BJ (cell line): ENCODE measurements around the gene IFI30. TPM values are rescaled to one million over a fixed set of nuclear protein-coding genes. Genes with fewer than 3 reads are reported as not detected.

ENCODE experiments used
- CTCF ChIA-PET: fragments of 350-600 bp; formaldehyde crosslinking; extraction: SDS; loops from one replicate; lab custom pipeline; 2021; ENCODE audit warnings: antibody characterized with exemption, inconsistent platforms; lab: Yijun Ruan, JAX
- POLR2A ChIA-PET: fragments of 300-600 bp; sonication (Branson Sonifier 250); formaldehyde crosslinking; extraction: SDS; loops from one replicate; lab custom pipeline; 2021; ENCODE audit warnings: antibody characterized with exemption; lab: Charles Lee
- DNase-seq: peaks from one replicate; pipeline ENCODE4 v3.0.0-alpha.2; 2011; ENCODE audit warnings: low read depth
- H3K27me3 ChIP-seq: 2 replicates; pipeline ENCODE4 v1.6.0; 2011; ENCODE audit warnings: low read length; ENCODE audit not compliant: control insufficient read depth, insufficient read depth
- H3K36me3 ChIP-seq: 2 replicates; pipeline ENCODE4 v1.5.1; 2011; ENCODE audit warnings: low read length; ENCODE audit not compliant: control insufficient read depth, insufficient read depth
- H3K4me3 ChIP-seq: 2 replicates; pipeline ENCODE4 v1.5.1; 2011; ENCODE audit warnings: low read depth, mild to moderate bottlenecking, control low read depth, low read length
- CTCF ChIP-seq: IDR thresholded peaks from 2 replicates; pipeline ENCODE4 v1.5.1; 2011; ENCODE audit warnings: low read depth, mild to moderate bottlenecking, control low read depth, inconsistent platforms, low read length, moderate library complexity; ENCODE audit not compliant: insufficient read depth
- polyA plus RNA-seq: library from polyadenylated mRNA; depleted of rRNA; stranded (reverse); fragments of >200 nt; gene quantifications from 2 replicates; pipeline ENCODE4 v1.2.3, GENCODE V29; 2011

The IFI30 gene
- polyA plus RNA-seq, 1 experiment, result 14.5 TPM

DNA sequence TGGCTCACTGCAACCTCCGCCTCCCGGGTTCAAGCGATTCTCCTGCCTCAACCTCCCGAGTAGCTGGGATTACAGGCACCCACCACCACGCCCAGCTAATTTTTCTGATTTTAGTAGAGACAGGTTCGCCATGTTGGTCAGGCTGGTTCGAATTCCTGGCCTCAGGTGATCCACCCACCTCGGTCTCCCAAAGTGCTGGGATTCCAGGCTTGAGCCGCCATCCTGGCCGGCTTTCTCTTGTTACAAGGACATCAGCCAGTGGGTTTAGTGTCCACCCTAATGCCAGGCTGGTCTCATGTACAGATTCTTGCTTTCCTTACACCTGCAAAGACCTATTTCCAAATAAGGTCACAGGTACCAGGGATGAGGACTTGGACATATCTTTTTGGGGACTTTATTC is 13.8 kb upstream of the IFI30 start:
- H3K27me3 ChIP-seq, result no peaks in the 10 kb centered on the region
- ChIA-PET POLR2A (no interaction called here), CTCF (interaction anchor here (0.9 to 2.3 kb wide), 11 partner anchors 8 to 87 kb away, joined by 3 to 11 read pairs (median 4); partner anchors contain the start of gene PIK3R2)
- peaks cover 25% of the 10 kb centered on the region for H3K36me3 ChIP-seq
- no peak for TF ChIP-seq CTCF
- no peak for DNase-seq
- no peak overlapping the region for H3K4me3 ChIP-seq

DNA sequence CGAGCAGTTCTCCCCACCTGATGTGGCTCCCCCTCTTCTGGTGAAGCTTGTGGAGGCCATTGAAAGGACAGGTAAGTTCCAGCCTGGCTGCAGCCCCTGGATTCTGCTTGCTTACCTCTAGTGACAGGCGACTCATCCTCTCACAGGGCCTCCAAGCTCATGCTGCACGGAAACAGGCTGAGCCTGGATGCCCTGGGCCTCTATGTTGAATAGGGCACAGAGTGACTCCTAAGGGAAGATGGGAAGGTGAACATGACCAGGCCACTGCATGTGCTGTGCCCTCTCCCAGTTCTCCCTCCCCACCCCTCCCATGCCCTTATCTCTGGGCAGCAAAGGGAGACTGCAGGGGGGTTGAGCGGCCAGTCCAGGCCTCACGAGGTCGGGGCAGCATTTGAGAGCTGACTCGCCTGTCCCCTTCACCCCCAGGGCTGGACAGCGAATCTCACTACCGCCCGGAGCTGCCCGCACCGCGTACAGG is 13.1 kb upstream of the IFI30 start:
- H3K4me3 ChIP-seq, result no peak overlapping the region
- ChIA-PET CTCF (interaction anchor here (0.6 to 2.3 kb wide), 16 partner anchors 8 to 109 kb away, joined by 3 to 11 read pairs (median 3); partner anchors contain the start of gene PIK3R2), POLR2A (interaction anchor here (0.6 kb wide), 1 partner anchor 431 kb away, joined by 3 read pairs; no protein-coding TSS in a partner anchor)
- no peak for TF ChIP-seq CTCF
- H3K36me3 ChIP-seq, result peaks cover 23% of the 10 kb centered on the region
- no peak for DNase-seq
- no peaks in the 10 kb centered on the region for H3K27me3 ChIP-seq

DNA sequence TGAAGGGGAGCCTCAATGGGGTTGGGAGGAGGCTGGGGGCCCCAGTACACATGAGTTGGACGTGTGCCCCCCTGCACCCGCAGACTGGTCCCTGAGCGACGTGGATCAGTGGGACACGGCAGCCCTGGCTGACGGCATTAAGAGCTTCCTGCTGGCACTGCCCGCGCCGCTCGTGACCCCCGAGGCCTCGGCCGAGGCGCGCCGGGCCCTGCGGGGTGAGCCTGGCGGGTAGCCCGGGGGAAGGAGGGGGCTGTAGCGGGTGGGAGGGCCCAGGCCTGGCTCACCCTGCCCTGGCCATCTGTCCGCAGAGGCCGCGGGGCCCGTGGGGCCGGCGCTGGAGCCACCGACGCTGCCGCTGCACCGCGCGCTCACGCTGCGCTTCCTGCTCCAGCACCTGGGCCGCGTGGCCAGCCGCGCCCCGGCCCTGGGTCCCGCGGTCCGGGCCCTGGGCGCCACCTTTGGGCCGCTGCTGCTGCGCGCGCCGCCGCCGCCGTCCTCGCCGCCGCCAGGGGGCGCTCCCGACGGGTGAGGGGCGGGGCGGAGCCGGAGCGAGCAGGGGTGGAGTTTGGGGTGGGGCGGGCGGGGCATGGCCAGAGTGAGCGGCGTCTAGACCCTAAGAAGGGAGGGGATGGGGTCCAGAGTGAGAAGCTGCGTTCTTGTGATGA is 12.5 kb upstream of the IFI30 start:
- POLR2A ChIA-PET, result interaction anchor here (0.6 kb wide), 2 partner anchors 93 to 432 kb away, joined by 3 read pairs; no protein-coding TSS in a partner anchor
- CTCF ChIA-PET, result interaction anchor here (0.6 to 2.3 kb wide), 17 partner anchors 8 to 109 kb away, joined by 3 to 11 read pairs (median 3); partner anchors contain the start of gene PIK3R2
- no peak for DNase-seq
- no peaks in the 10 kb centered on the region for H3K27me3 ChIP-seq
- H3K36me3 ChIP-seq, result peaks cover 24% of the 10 kb centered on the region
- peak; percentile 49 for TF ChIP-seq CTCF
- H3K4me3 ChIP-seq, result 0 out of 2 replicates have a peak overlapping the region, but pooled peaks have one; percentile 15

DNA sequence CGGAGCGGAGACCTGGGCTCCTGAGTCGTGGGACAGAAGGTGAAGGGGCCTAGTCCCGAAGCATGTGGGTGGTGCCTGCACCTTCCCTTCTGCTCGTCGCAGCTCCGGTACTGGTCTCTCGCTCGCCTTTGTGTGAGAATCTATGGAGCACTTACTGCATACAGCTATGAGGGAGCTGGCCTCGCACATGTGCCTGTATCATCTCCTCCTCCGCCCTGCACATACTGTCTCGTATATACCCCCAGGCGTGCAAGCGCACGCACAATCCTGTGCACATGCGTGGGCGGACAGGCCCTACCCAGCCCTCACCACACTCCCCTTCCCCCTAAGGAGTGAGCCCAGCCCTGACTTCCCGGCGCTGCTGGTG is 12.0 kb upstream of the IFI30 start:
- H3K27me3 ChIP-seq, result no peaks in the 10 kb centered on the region
- peaks cover 20% of the 10 kb centered on the region for H3K36me3 ChIP-seq
- H3K4me3 ChIP-seq, result no peak overlapping the region
- ChIA-PET POLR2A (interaction anchor here (0.6 kb wide), 2 partner anchors 93 to 115 kb away, joined by 3 read pairs; no protein-coding TSS in a partner anchor), CTCF (interaction anchor here (0.5 to 2.3 kb wide), 7 partner anchors 12 to 250 kb away, joined by 3 to 10 read pairs (median 4); no protein-coding TSS in a partner anchor)
- no peak for DNase-seq
- TF ChIP-seq CTCF, result no peak

DNA sequence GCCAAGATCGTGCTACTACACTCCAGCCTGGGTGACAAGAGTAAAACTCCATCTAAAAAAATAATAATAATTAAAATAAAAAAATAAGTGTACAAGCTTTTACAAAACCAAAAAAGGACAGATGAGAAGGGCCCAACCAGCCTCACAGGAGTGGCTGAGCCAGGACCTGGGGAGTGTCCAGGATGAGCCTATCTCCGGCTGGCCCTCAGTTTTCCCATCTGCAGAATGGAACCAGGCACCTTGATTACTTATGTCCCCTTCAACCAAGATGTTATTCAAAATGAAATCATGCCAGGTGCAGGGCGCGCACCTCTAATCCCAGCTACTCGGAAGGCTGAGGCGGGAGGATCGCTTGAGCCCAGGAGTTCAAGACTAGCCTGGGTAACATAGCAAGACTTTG is 9.5 kb upstream of the IFI30 start:
- TF ChIP-seq CTCF, result no peak
- POLR2A ChIA-PET, result no interaction called here
- CTCF ChIA-PET, result no interaction called here
- DNase-seq, result no peak
- Histone ChIP-seq H3K36me3 (peaks cover 28% of the 10 kb centered on the region), H3K4me3 (no peak overlapping the region), H3K27me3 (no peaks in the 10 kb centered on the region)
